ENCODE data around the gene FAM168A.

Gene FAM168A

GRCh38 chr11:73498343-73498742 is 99.6 kb downstream of the FAM168A start:
- no peak overlapping the region for H3K4me3 ChIP-seq (replicated peaks in 1 of 2; ENCODE audit: low read depth in 2 of 2, low read length in 2 of 2)
- DNase-seq (ENCODE audit: low read depth in 2 of 2): no peak
- no peak for TF ChIP-seq CTCF (IDR thresholded peaks at IDR 0.05; ENCODE audit: low read depth, low read length)

- TF ChIP-seq CTCF (IDR thresholded peaks at IDR 0.05; ENCODE audit: low read depth, low read length): no peak
- H3K4me3 ChIP-seq (replicated peaks in 1 of 2; ENCODE audit: low read depth in 2 of 2, low read length in 2 of 2): no peak overlapping the region
- no peak for DNase-seq (ENCODE audit: low read depth in 2 of 2)
These were observed 101.8 kb downstream of the FAM168A start for GRCh38 chr11:73496134-73496533.

- no peak for TF ChIP-seq CTCF (IDR thresholded peaks at IDR 0.05; ENCODE audit: low read depth, low read length)
- no peak overlapping the region for H3K4me3 ChIP-seq (replicated peaks in 1 of 2; ENCODE audit: low read depth in 2 of 2, low read length in 2 of 2)
- no peak for DNase-seq (ENCODE audit: low read depth in 2 of 2)
These were observed 102.2 kb downstream of the FAM168A start for GRCh38 chr11:73495731-73496130.

GRCh38 chr11:73493956-73494598 is 103.8 kb downstream of the FAM168A start:
- peak; percentile 82 to 97 for DNase-seq (ENCODE audit: low read depth in 2 of 2)
- no peak for TF ChIP-seq CTCF (IDR thresholded peaks at IDR 0.05; ENCODE audit: low read depth, low read length)
- no peak overlapping the region for H3K4me3 ChIP-seq (replicated peaks in 1 of 2; ENCODE audit: low read depth in 2 of 2, low read length in 2 of 2)

GRCh38 chr11:73481626-73482025 is 116.3 kb downstream of the FAM168A start:
- no peak for DNase-seq (ENCODE audit: low read depth in 2 of 2)
- no peak for TF ChIP-seq CTCF (IDR thresholded peaks at IDR 0.05; ENCODE audit: low read depth, low read length)
- H3K4me3 ChIP-seq (replicated peaks in 1 of 2; ENCODE audit: low read depth in 2 of 2, low read length in 2 of 2): no peak overlapping the region

GRCh38 chr11:73480677-73481076 is 117.2 kb downstream of the FAM168A start:
- TF ChIP-seq CTCF (IDR thresholded peaks at IDR 0.05; ENCODE audit: low read depth, low read length): no peak
- H3K4me3 ChIP-seq (replicated peaks in 1 of 2; ENCODE audit: low read depth in 2 of 2, low read length in 2 of 2): no peak overlapping the region
- peak; percentile 65 to 66 for DNase-seq (ENCODE audit: low read depth in 2 of 2)
